Keratinocyte (primary cell): ENCODE results near the gene SCAMP4. TPM values are rescaled to one million over a fixed set of nuclear protein-coding genes. Genes with fewer than 3 reads are reported as not detected.
A peak's percentile ranks its signal among the peaks of the same experiment; 100 is the strongest.

Experiments used
- DNase-seq: peaks from one replicate; pipeline ENCODE4 v3.0.0-alpha.2; 2011; ENCODE audit warnings: low read depth, missing footprints, low spot score
- FAIRE-seq: peaks from 2 replicates; lab custom pipeline; 2011; peaks lifted over from hg19 to GRCh38; lab: Jason Lieb, UNC
- H2AFZ ChIP-seq: 2 replicates; pipeline ENCODE4 v1.6.0; 2012; ENCODE audit warnings: low read length, control low read depth, inconsistent platforms; ENCODE audit not compliant: control insufficient read depth
- H3K27ac ChIP-seq: 2 replicates; pipeline ENCODE4 v1.5.1; 2011; ENCODE audit warnings: low read length; ENCODE audit not compliant: control insufficient read depth, insufficient read depth
- H3K27me3 ChIP-seq: 3 replicates; pipeline ENCODE4 v1.6.0; 2011; ENCODE audit warnings: low read length; ENCODE audit not compliant: control insufficient read depth, insufficient read depth; ENCODE audit errors: extremely low read depth
- H3K36me3 ChIP-seq, 2 experiments: 2 replicates in 1 of 2; 3 replicates in 1 of 2; pipeline ENCODE4 v1.5.1; 2011; ENCODE audit warnings: low read length in 2 of 2, mild to moderate bottlenecking in 1 of 2; ENCODE audit not compliant: control insufficient read depth in 2 of 2, insufficient read depth in 2 of 2; ENCODE audit errors: extremely low read depth in 1 of 2
- H3K4me1 ChIP-seq: 3 replicates; pipeline ENCODE4 v1.5.1; 2011; ENCODE audit warnings: low read length; ENCODE audit not compliant: control insufficient read depth, insufficient read depth; ENCODE audit errors: extremely low read depth
- H3K4me2 ChIP-seq: 3 replicates; pipeline ENCODE4 v1.6.0; 2011; ENCODE audit warnings: low read depth, low read length; ENCODE audit not compliant: control insufficient read depth, insufficient read depth; ENCODE audit errors: extremely low read depth
- H3K4me3 ChIP-seq, 3 experiments: fragments of 200-600 bp in 1 of 3; sonication (generic) in 1 of 3; 2 replicates in 2 of 3; 3 replicates in 1 of 3; pipeline ENCODE4 v1.5.1; 2011 to 2016; ENCODE audit warnings: low read length in 3 of 3, mild to moderate bottlenecking in 3 of 3, control low read depth in 2 of 3, inconsistent platforms in 1 of 3, low read depth in 1 of 3, mixed read lengths in 1 of 3, mixed run types in 1 of 3, moderate library complexity in 1 of 3; ENCODE audit not compliant: control insufficient read depth in 2 of 3, insufficient read depth in 2 of 3; ENCODE audit errors: extremely low read depth in 1 of 3
- H3K79me2 ChIP-seq: 2 replicates; pipeline ENCODE4 v1.6.0; 2012; ENCODE audit warnings: low read length; ENCODE audit not compliant: control insufficient read depth, insufficient read depth
- H3K9ac ChIP-seq: 3 replicates; pipeline ENCODE4 v1.6.0; 2011; ENCODE audit warnings: low read length; ENCODE audit not compliant: control insufficient read depth, insufficient read depth; ENCODE audit errors: extremely low read depth
- H3K9me1 ChIP-seq: 3 replicates; pipeline ENCODE4 v1.6.0; 2011; ENCODE audit warnings: low read length; ENCODE audit not compliant: control insufficient read depth, insufficient read depth; ENCODE audit errors: extremely low read depth
- H3K9me3 ChIP-seq: 2 replicates; pipeline ENCODE4 v1.5.1; 2012; ENCODE audit warnings: low read depth, low read length; ENCODE audit not compliant: control insufficient read depth
- H4K20me1 ChIP-seq: 3 replicates; pipeline ENCODE4 v1.6.0; 2011; ENCODE audit warnings: low read length; ENCODE audit not compliant: control insufficient read depth, insufficient read depth; ENCODE audit errors: extremely low read depth
- EZH2 ChIP-seq: IDR thresholded peaks from one replicate; pipeline ENCODE4 v1.6.1; 2012; ENCODE audit warnings: inconsistent platforms, mild to moderate bottlenecking, low read length, moderate library complexity
- dilution Hi-C: fragments of 300-500 bp; cut with MboI; formaldehyde crosslinking; loops from one replicate; pipeline ENCODE4 v1.7.0; 2020; ENCODE audit warnings: low sequenced_read_pairs; ENCODE audit not compliant: extremely low pct_ligation_motif_present
- polyA plus RNA-seq, 5 experiments: library from polyadenylated mRNA; depleted of rRNA in 3 of 5; stranded (reverse) in 3 of 5; stranded (forward) in 1 of 5; unstranded in 1 of 5; fragments of >200 nt; gene quantifications; 1 replicate in 1 of 5; 2 replicates in 3 of 5; 3 replicates in 1 of 5; pipeline versions ENCODE4 v1.2.1 to v1.2.3, GENCODE V29; 2011 to 2012; ENCODE audit warnings: missing spikeins in 2 of 5, low read depth in 1 of 5, low replicate concordance in 1 of 5
- TF ChIP-seq, protein P1 (sequence below), 3 experiments: IDR thresholded peaks in 1 of 3; conservative IDR thresholded peaks in 1 of 3; optimal IDR thresholded peaks in 1 of 3; 2 replicates in 2 of 3; 3 replicates in 1 of 3; pipeline versions ENCODE3 to v1.5.1; 2011; ENCODE audit warnings: low read length in 3 of 3, mild to moderate bottlenecking in 3 of 3, moderate library complexity in 2 of 3, control low read depth in 1 of 3, inconsistent platforms in 1 of 3; ENCODE audit not compliant: insufficient read depth in 2 of 3; ENCODE audit errors: extremely low read depth in 1 of 3

Gene SCAMP4
- polyA plus RNA-seq, 1 donor (not counting 4 experiments of a cell fraction or from before 2014, with no cell fraction given) = 4.8 TPM

DNA sequence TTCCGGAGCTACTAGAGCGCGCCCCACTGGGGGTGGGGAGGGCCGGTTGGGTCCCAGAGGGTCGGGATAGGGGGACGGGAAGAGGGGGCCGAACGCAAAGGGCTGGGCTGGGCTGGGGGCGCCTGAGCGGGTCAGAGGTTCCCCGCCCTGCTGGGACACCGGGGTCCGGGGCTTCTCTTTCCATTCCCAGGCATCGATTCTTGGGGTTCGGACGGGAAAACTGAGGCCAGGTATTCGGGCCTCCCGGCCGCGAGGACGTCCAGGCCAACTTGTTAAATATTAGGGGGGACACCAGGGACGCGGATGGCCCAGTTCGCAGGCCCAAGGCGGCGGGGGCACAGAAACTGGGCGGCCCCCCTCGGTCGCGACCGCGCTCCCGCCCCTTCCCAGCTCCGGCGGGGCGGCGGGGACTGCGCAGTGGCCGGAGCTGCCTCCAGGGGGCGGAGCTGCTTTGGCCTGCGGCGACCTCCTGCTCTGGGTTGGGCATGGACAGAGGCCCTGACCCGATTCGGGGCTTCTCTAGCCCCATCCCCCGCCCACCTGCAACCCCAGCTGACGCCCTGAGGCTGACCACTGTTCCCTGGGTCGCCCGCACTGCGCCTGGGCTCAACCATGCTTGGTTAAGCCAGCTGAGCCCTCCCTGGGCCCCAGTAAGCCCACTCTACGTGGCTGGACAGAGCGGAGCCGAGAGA lies 40.6 kb upstream of the SCAMP4 start:
- H2AFZ ChIP-seq = peak overlapping the region; percentile 36
- H3K4me1 ChIP-seq = peaks cover 21% of the 10 kb centered on the region
- peaks cover 32% of the 10 kb centered on the region for H3K79me2 ChIP-seq
- dilution Hi-C loops = no loop called here
- no peaks in the 10 kb centered on the region for H3K36me3 ChIP-seq
- no peak for FAIRE-seq
- no peaks in the 10 kb centered on the region for H3K27me3 ChIP-seq
- peak overlapping the region; percentile 85 for H3K4me2 ChIP-seq
- no peak for DNase-seq
- H3K9me3 ChIP-seq = no peaks in the 10 kb centered on the region
- H3K27ac ChIP-seq = peak overlapping the region; percentile 78
- peak overlapping the region; percentile 63 to 84 (median 73) for H3K4me3 ChIP-seq
- peak overlapping the region; percentile 89 for H3K9ac ChIP-seq
- H4K20me1 ChIP-seq = peaks cover 10% of the 10 kb centered on the region
- H3K9me1 ChIP-seq = no peaks in the 10 kb centered on the region
- no peak for TF ChIP-seq EZH2
- TF ChIP-seq, protein P1, sequence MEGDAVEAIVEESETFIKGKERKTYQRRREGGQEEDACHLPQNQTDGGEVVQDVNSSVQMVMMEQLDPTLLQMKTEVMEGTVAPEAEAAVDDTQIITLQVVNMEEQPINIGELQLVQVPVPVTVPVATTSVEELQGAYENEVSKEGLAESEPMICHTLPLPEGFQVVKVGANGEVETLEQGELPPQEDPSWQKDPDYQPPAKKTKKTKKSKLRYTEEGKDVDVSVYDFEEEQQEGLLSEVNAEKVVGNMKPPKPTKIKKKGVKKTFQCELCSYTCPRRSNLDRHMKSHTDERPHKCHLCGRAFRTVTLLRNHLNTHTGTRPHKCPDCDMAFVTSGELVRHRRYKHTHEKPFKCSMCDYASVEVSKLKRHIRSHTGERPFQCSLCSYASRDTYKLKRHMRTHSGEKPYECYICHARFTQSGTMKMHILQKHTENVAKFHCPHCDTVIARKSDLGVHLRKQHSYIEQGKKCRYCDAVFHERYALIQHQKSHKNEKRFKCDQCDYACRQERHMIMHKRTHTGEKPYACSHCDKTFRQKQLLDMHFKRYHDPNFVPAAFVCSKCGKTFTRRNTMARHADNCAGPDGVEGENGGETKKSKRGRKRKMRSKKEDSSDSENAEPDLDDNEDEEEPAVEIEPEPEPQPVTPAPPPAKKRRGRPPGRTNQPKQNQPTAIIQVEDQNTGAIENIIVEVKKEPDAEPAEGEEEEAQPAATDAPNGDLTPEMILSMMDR (optimal IDR thresholded peaks at IDR 0.05 in 1 of 3, IDR thresholded peaks at IDR 0.05 in 1 of 3, conservative IDR thresholded peaks at IDR 0.05 in 1 of 3; ENCODE audit: extremely low read depth in 1 of 3, insufficient read depth in 2 of 3, low read length in 3 of 3) = peak; percentile 44 to 83 (median 80)

GRCh38 chr19:1865172-1866010 lies 39.8 kb upstream of the SCAMP4 start:
- H3K27ac ChIP-seq = peak overlapping the region; percentile 78
- H3K79me2 ChIP-seq = peaks cover 25% of the 10 kb centered on the region
- no peaks in the 10 kb centered on the region for H3K27me3 ChIP-seq
- peak overlapping the region in 2 of 3 experiments; percentile 73 to 84 for H3K4me3 ChIP-seq
- DNase-seq = no peak
- H3K36me3 ChIP-seq = no peaks in the 10 kb centered on the region
- no peaks in the 10 kb centered on the region for H3K9me1 ChIP-seq
- dilution Hi-C loops = no loop called here
- peaks cover 10% of the 10 kb centered on the region for H4K20me1 ChIP-seq
- H3K9me3 ChIP-seq = no peaks in the 10 kb centered on the region
- FAIRE-seq = no peak
- peak overlapping the region; percentile 89 for H3K9ac ChIP-seq
- H3K4me2 ChIP-seq = peak overlapping the region; percentile 85
- TF ChIP-seq, protein P1 (optimal IDR thresholded peaks at IDR 0.05 in 1 of 3, IDR thresholded peaks at IDR 0.05 in 1 of 3, conservative IDR thresholded peaks at IDR 0.05 in 1 of 3; ENCODE audit: extremely low read depth in 1 of 3, insufficient read depth in 2 of 3, low read length in 3 of 3) = no peak
- no peak overlapping the region for H2AFZ ChIP-seq
- H3K4me1 ChIP-seq = peaks cover 16% of the 10 kb centered on the region
